Mesothelial cell of epicardium (in vitro differentiated cells): ENCODE results near the gene FSTL5. TPM values are rescaled to one million over a fixed set of nuclear protein-coding genes. Genes with fewer than 3 reads are reported as not detected.

Experiments used
- DNase-seq, 2 experiments: peaks; one replicate each; pipeline ENCODE4 v3.0.0; 2021; ENCODE audit warnings: low spot score in 2 of 2; ENCODE audit not compliant: unreplicated experiment in 2 of 2
- H3K27ac Mint-ChIP-seq: 2 replicates; pipeline ENCODE4 v1.8.0; 2021; ENCODE audit warnings: mixed read lengths
- H3K27me3 Mint-ChIP-seq: 2 replicates; pipeline ENCODE4 v1.8.0; 2021; ENCODE audit warnings: low read depth, mixed read lengths
- H3K36me3 Mint-ChIP-seq: 2 replicates; pipeline ENCODE4 v1.8.0; 2021; ENCODE audit warnings: mixed read lengths
- H3K4me1 Mint-ChIP-seq: 2 replicates; pipeline ENCODE4 v1.8.0; 2021; ENCODE audit warnings: mixed read lengths
- H3K4me3 Mint-ChIP-seq: 2 replicates; pipeline ENCODE4 v1.8.0; 2021; ENCODE audit warnings: mild to moderate bottlenecking, moderate library complexity, mixed read lengths
- H3K9me3 Mint-ChIP-seq: 2 replicates; pipeline ENCODE4 v1.8.0; 2021; ENCODE audit warnings: mixed read lengths
- total RNA-seq: library from RNA; stranded (reverse); gene quantifications from 3 replicates; pipeline ENCODE4 v1.2.1, GENCODE V29; 2021
- TF ChIP-seq, protein P1 (sequence below): fragments of 200-600 bp; sonication (generic); IDR thresholded peaks from one replicate; pipeline ENCODE4 v1.5.0; 2021; ENCODE audit warnings: antibody characterized with exemption; ENCODE audit not compliant: unreplicated experiment

The FSTL5 gene
- total RNA-seq, 1 donor from 2014 or later = 0.04 TPM

DNA sequence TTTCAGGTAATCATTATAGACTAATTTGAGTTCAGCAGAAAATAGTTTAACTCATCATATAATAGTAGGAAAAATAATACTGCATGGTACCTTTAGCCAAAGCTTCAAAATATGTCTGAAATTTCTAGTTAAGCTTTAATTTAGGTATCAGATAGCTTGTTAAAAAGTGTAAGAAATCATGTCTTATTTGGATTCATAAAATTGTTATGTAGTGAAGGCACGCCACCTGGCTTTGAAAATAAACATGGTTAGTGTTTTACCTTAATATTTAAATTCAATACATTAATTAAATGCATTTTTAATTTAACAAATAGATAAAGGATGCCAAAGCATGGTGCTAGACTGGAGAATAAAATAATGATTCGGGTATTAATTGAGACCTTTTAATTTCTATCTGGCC lies 211.4 kb downstream of the FSTL5 start:
- H3K36me3 Mint-ChIP-seq = peaks cover 4% of the 10 kb centered on the region
- no peaks in the 10 kb centered on the region for H3K27me3 Mint-ChIP-seq
- no peak overlapping the region for H3K27ac Mint-ChIP-seq
- TF ChIP-seq, protein P1, sequence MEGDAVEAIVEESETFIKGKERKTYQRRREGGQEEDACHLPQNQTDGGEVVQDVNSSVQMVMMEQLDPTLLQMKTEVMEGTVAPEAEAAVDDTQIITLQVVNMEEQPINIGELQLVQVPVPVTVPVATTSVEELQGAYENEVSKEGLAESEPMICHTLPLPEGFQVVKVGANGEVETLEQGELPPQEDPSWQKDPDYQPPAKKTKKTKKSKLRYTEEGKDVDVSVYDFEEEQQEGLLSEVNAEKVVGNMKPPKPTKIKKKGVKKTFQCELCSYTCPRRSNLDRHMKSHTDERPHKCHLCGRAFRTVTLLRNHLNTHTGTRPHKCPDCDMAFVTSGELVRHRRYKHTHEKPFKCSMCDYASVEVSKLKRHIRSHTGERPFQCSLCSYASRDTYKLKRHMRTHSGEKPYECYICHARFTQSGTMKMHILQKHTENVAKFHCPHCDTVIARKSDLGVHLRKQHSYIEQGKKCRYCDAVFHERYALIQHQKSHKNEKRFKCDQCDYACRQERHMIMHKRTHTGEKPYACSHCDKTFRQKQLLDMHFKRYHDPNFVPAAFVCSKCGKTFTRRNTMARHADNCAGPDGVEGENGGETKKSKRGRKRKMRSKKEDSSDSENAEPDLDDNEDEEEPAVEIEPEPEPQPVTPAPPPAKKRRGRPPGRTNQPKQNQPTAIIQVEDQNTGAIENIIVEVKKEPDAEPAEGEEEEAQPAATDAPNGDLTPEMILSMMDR = no peak
- no peak for DNase-seq
- peaks cover 5% of the 10 kb centered on the region for H3K9me3 Mint-ChIP-seq
- no peak overlapping the region for H3K4me3 Mint-ChIP-seq
- peaks cover 30% of the 10 kb centered on the region for H3K4me1 Mint-ChIP-seq

DNA sequence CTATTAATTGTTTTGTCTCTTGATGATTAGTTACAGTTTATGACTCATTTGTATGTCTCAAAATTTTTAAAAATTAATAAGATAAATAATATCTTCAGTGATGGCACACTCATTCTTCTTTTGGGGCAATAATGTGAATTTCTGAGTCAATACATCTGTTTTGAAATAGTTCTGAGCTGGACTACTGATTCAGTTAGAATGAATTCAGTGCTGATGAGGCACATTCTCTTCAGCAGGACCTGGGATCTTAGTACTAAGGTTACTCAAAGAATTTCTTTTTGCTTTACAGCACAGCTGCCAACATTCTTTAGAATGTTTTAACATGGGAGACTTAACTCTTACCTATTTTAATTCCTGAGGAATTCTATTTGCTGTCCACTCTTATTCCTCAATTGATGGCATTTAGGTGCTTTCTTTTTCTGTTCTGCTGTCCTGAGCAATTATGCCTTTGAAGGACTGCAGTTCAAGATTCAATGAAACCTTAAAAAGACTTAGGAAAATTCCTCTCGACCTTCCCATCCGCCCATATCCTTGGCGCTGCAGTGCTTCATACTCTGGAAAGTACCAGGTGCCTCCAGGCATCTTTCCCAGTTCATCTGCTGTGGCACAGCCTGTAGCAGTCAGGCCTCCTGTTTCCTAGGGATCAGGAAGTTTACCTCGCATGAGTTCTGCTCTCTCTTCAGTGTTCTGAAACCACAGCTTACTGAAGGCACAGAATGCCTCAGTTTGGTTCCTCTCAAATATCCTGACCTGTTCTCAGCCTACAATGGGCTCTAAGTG lies 213.7 kb downstream of the FSTL5 start:
- peaks cover 4% of the 10 kb centered on the region for H3K36me3 Mint-ChIP-seq
- H3K4me3 Mint-ChIP-seq = no peak overlapping the region
- DNase-seq = no peak
- peaks cover 34% of the 10 kb centered on the region for H3K4me1 Mint-ChIP-seq
- TF ChIP-seq, protein P1 = no peak
- no peaks in the 10 kb centered on the region for H3K27me3 Mint-ChIP-seq
- H3K9me3 Mint-ChIP-seq = peaks cover 5% of the 10 kb centered on the region
- no peak overlapping the region for H3K27ac Mint-ChIP-seq

DNA sequence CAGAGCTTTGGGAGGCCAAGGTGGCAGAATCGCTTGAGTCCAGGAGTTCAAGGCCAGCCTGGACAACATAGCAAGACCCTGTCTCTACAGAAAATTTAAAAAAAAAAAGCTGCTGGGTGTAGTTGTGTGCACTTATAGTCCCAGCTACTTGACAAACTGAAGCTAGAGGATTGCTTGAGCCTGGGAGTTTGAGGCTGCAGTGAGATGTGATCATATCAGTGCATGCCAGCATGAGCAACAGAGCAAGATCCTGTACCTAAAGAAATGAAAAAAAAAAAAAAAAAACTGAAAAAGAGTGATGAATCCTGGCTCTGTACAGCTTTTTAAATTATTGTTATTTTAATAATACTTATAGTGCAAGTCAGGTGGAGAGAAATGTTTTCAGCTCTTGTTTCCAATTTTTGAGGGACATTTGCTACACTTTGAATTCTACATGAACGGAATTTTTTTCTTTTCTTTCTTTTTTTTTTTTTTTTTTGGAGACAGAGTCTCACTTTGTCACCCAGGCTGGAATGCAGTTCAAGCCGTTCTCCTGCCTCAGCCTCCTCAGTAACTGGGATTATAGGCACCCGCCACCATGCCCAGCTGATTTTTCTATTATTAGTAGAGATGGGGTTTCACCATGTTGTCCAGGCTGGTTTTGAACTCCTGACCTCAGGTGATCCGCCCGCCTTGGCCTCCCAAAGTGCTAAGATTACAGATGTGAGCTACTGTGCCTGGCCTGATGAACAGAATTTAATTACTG lies 215.6 kb downstream of the FSTL5 start:
- TF ChIP-seq, protein P1 = no peak
- peaks cover 28% of the 10 kb centered on the region for H3K4me1 Mint-ChIP-seq
- no peaks in the 10 kb centered on the region for H3K27me3 Mint-ChIP-seq
- H3K9me3 Mint-ChIP-seq = peaks cover 5% of the 10 kb centered on the region
- no peak overlapping the region for H3K4me3 Mint-ChIP-seq
- H3K36me3 Mint-ChIP-seq = peaks cover 4% of the 10 kb centered on the region
- no peak overlapping the region for H3K27ac Mint-ChIP-seq
- no peak for DNase-seq

GRCh38 chr4:161937596-161937995 lies 226.2 kb downstream of the FSTL5 start:
- Mint-ChIP-seq H3K27ac (no peak overlapping the region), H3K4me3 (no peak overlapping the region), H3K9me3 (peaks cover 19% of the 10 kb centered on the region)

GRCh38 chr4:161936625-161937550 lies 226.9 kb downstream of the FSTL5 start:
- no peak for DNase-seq
- Mint-ChIP-seq H3K36me3 (no peaks in the 10 kb centered on the region), H3K4me1 (peaks cover 9% of the 10 kb centered on the region), H3K27me3 (no peaks in the 10 kb centered on the region), H3K9me3 (peaks cover 13% of the 10 kb centered on the region), H3K27ac (no peak overlapping the region), H3K4me3 (no peak overlapping the region)
- TF ChIP-seq, protein P1 = no peak

More at GRCh38 chr4:161937596-161937995, 226.2 kb downstream of the FSTL5 start:
- H3K4me1 Mint-ChIP-seq = peaks cover 9% of the 10 kb centered on the region
- no peaks in the 10 kb centered on the region for H3K27me3 Mint-ChIP-seq
- no peak for DNase-seq
- no peaks in the 10 kb centered on the region for H3K36me3 Mint-ChIP-seq
- TF ChIP-seq, protein P1 = no peak
